Brain microvascular endothelial cell (primary cell): ENCODE data around the gene HEPHL1.

Source experiments
- DNase-seq: peaks from one replicate; pipeline ENCODE4 v3.0.0-alpha.2; 2020
- H3K27ac ChIP-seq: fragments of 250-450 bp; sonication (Bioruptor Pico); 2 replicates; pipeline ENCODE4 v1.5.1; 2020; ENCODE audit warnings: mild to moderate bottlenecking, moderate library complexity
- H3K27me3 ChIP-seq: fragments of 250-450 bp; sonication (Bioruptor Pico); replicated peaks from 2 replicates; pipeline ENCODE4 v1.5.1; 2020; ENCODE audit warnings: mild to moderate bottlenecking
- H3K36me3 ChIP-seq: fragments of 250-450 bp; sonication (Bioruptor Pico); replicated peaks from 2 replicates; pipeline ENCODE4 v1.5.1; 2020; ENCODE audit warnings: mild to moderate bottlenecking
- H3K4me3 ChIP-seq: 2 replicates; pipeline ENCODE4 v1.5.1; 2011; ENCODE audit warnings: low read depth, mild to moderate bottlenecking, control low read depth, low read length, moderate library complexity
- CTCF ChIP-seq: IDR thresholded peaks from 2 replicates; pipeline ENCODE4 v1.5.1; 2011; ENCODE audit warnings: low read depth, mild to moderate bottlenecking, moderate library complexity, low read length, control low read depth, inconsistent platforms; ENCODE audit errors: missing control alignments
- in situ Hi-C: cut with HindIII; loops from 2 replicates; pipeline ENCODE4 v1.10.0; 2017; ENCODE audit warnings: low sequenced_read_pairs, low pct_ligation_motif_present

The HEPHL1 gene

GRCh38 chr11:94066901-94067429 is 45.8 kb downstream of the HEPHL1 start:
- TF ChIP-seq CTCF = no peak
- DNase-seq = peak; percentile 11
- Histone ChIP-seq H3K4me3 (no peak overlapping the region), H3K27ac (no peak overlapping the region), H3K36me3 (no peaks in the 10 kb centered on the region), H3K27me3 (no peaks in the 10 kb centered on the region)
- in situ Hi-C loops = no loop called here

- Histone ChIP-seq H3K4me3 (no peak overlapping the region), H3K36me3 (no peaks in the 10 kb centered on the region), H3K27me3 (no peaks in the 10 kb centered on the region), H3K27ac (no peak overlapping the region)
- no peak for DNase-seq
- in situ Hi-C loops = no loop called here
- TF ChIP-seq CTCF = no peak
These were observed 47.6 kb downstream of the HEPHL1 start for GRCh38 chr11:94068764-94069163.

- in situ Hi-C loops = no loop called here
- no peak for DNase-seq
- Histone ChIP-seq H3K27me3 (no peaks in the 10 kb centered on the region), H3K27ac (no peak overlapping the region), H3K36me3 (no peaks in the 10 kb centered on the region), H3K4me3 (no peak overlapping the region)
- TF ChIP-seq CTCF = no peak
These were observed 56.6 kb downstream of the HEPHL1 start for GRCh38 chr11:94077552-94078293.

- Histone ChIP-seq H3K27ac (no peak overlapping the region), H3K4me3 (no peak overlapping the region), H3K27me3 (no peaks in the 10 kb centered on the region), H3K36me3 (no peaks in the 10 kb centered on the region)
- no peak for DNase-seq
- no peak for TF ChIP-seq CTCF
- in situ Hi-C loops = no loop called here
These were observed 63.0 kb downstream of the HEPHL1 start for GRCh38 chr11:94084164-94084563.

GRCh38 chr11:94088906-94089305 is 67.8 kb downstream of the HEPHL1 start:
- H3K27me3 ChIP-seq = no peaks in the 10 kb centered on the region
- DNase-seq = no peak
- H3K4me3 ChIP-seq = no peak overlapping the region
- no peak for TF ChIP-seq CTCF
- H3K36me3 ChIP-seq = no peaks in the 10 kb centered on the region
- in situ Hi-C loops = no loop called here
- no peak overlapping the region for H3K27ac ChIP-seq

- Histone ChIP-seq H3K36me3 (no peaks in the 10 kb centered on the region), H3K27me3 (no peaks in the 10 kb centered on the region), H3K4me3 (no peak overlapping the region), H3K27ac (no peak overlapping the region)
- in situ Hi-C loops = no loop called here
- no peak for DNase-seq
- TF ChIP-seq CTCF = no peak
These were observed 68.2 kb downstream of the HEPHL1 start for GRCh38 chr11:94089341-94089740.
